ENCODE results near the gene TNFRSF6B.

Gene TNFRSF6B

DNA sequence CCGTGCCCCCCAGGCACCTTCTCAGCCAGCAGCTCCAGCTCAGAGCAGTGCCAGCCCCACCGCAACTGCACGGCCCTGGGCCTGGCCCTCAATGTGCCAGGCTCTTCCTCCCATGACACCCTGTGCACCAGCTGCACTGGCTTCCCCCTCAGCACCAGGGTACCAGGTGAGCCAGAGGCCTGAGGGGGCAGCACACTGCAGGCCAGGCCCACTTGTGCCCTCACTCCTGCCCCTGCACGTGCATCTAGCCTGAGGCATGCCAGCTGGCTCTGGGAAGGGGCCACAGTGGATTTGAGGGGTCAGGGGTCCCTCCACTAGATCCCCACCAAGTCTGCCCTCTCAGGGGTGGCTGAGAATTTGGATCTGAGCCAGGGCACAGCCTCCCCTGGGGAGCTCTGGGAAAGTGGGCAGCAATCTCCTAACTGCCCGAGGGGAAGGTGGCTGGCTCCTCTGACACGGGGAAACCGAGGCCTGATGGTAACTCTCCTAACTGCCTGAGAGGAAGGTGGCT, 960 bp downstream of the TNFRSF6B start:
- ATAC-seq (ENCODE audit: low read depth): peak; percentile 14
- Histone ChIP-seq H3K36me3 (ENCODE audit: low read depth) (peaks cover 49% of the 10 kb centered on the region), H3K9me3 (ENCODE audit: severe bottlenecking) (no peaks in the 10 kb centered on the region), H3K27ac (ENCODE audit: poor library complexity, severe bottlenecking) (peak overlapping the region; percentile 96), H3K27me3 (ENCODE audit: insufficient read depth, poor library complexity, severe bottlenecking) (no peaks in the 10 kb centered on the region), H3K4me1 (ENCODE audit: insufficient read depth, poor library complexity, severe bottlenecking) (peaks cover 32% of the 10 kb centered on the region), H3K4me3 (ENCODE audit: severe bottlenecking) (peak overlapping the region; percentile 44)
- TF ChIP-seq, protein P1, sequence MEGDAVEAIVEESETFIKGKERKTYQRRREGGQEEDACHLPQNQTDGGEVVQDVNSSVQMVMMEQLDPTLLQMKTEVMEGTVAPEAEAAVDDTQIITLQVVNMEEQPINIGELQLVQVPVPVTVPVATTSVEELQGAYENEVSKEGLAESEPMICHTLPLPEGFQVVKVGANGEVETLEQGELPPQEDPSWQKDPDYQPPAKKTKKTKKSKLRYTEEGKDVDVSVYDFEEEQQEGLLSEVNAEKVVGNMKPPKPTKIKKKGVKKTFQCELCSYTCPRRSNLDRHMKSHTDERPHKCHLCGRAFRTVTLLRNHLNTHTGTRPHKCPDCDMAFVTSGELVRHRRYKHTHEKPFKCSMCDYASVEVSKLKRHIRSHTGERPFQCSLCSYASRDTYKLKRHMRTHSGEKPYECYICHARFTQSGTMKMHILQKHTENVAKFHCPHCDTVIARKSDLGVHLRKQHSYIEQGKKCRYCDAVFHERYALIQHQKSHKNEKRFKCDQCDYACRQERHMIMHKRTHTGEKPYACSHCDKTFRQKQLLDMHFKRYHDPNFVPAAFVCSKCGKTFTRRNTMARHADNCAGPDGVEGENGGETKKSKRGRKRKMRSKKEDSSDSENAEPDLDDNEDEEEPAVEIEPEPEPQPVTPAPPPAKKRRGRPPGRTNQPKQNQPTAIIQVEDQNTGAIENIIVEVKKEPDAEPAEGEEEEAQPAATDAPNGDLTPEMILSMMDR (IDR thresholded peaks at IDR 0.05; ENCODE audit: poor library complexity, severe bottlenecking): peak; percentile 28
- DNase-seq (ENCODE audit: low spot score): peak; percentile 88

GRCh38 chr20:63697868-63698545, 1.6 kb downstream of the TNFRSF6B start:
- H3K4me1 ChIP-seq (ENCODE audit: insufficient read depth, poor library complexity, severe bottlenecking): peaks cover 32% of the 10 kb centered on the region
- H3K27me3 ChIP-seq (ENCODE audit: insufficient read depth, poor library complexity, severe bottlenecking): no peaks in the 10 kb centered on the region
- H3K4me3 ChIP-seq (ENCODE audit: severe bottlenecking): peak overlapping the region; percentile 44
- ATAC-seq (ENCODE audit: low read depth) (no peak), DNase-seq (ENCODE audit: low spot score) (peak; percentile 89)
- no peaks in the 10 kb centered on the region for H3K9me3 ChIP-seq (ENCODE audit: severe bottlenecking)
- H3K36me3 ChIP-seq (ENCODE audit: low read depth): peaks cover 49% of the 10 kb centered on the region
- TF ChIP-seq, protein P1 (IDR thresholded peaks at IDR 0.05; ENCODE audit: poor library complexity, severe bottlenecking): no peak
- peak overlapping the region; percentile 96 for H3K27ac ChIP-seq (ENCODE audit: poor library complexity, severe bottlenecking)

DNA sequence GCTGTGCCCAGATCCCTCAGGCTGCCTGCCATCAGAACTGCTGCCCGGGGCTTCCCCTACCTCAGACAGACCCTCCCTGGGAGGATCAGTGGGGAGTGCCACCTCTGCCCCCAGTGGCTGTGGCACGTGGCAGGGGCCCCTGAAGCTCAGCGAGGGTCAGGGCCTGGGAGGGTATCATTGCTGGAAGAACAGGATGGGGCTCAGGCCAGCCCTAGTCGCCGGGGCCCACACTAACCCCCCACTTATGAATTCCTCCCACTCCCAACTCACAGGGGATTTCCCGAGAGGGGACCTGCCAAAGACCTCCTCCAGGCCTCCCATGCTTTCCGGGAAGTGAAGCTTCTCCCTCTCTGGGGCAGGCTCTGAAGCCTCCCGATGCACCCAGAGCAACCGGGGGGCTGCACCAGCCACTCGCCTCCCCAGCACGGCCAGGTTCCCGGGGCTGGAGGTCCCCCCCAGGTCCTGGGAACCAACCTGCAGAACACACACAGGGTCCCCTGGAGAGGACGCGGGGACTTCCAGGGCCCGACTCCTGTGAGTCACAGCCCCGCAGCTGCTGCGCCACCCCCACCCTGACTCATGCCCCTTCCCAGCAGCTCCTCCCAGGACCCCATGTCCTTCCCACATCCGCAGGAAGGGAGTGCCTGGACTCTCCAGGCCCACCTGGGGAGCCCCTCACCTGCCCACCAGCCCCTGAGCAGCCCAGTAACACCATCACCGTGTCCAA, 2.5 kb downstream of the TNFRSF6B start:
- Histone ChIP-seq H3K4me3 (ENCODE audit: severe bottlenecking) (peak overlapping the region; percentile 44), H3K9me3 (ENCODE audit: severe bottlenecking) (no peaks in the 10 kb centered on the region), H3K27me3 (ENCODE audit: insufficient read depth, poor library complexity, severe bottlenecking) (no peaks in the 10 kb centered on the region), H3K4me1 (ENCODE audit: insufficient read depth, poor library complexity, severe bottlenecking) (peaks cover 32% of the 10 kb centered on the region), H3K36me3 (ENCODE audit: low read depth) (peaks cover 46% of the 10 kb centered on the region), H3K27ac (ENCODE audit: poor library complexity, severe bottlenecking) (peak overlapping the region; percentile 96)
- DNase-seq (ENCODE audit: low spot score) (peak; percentile 100), ATAC-seq (ENCODE audit: low read depth) (peak; percentile 50)
- TF ChIP-seq, protein P1 (IDR thresholded peaks at IDR 0.05; ENCODE audit: poor library complexity, severe bottlenecking): no peak

DNA sequence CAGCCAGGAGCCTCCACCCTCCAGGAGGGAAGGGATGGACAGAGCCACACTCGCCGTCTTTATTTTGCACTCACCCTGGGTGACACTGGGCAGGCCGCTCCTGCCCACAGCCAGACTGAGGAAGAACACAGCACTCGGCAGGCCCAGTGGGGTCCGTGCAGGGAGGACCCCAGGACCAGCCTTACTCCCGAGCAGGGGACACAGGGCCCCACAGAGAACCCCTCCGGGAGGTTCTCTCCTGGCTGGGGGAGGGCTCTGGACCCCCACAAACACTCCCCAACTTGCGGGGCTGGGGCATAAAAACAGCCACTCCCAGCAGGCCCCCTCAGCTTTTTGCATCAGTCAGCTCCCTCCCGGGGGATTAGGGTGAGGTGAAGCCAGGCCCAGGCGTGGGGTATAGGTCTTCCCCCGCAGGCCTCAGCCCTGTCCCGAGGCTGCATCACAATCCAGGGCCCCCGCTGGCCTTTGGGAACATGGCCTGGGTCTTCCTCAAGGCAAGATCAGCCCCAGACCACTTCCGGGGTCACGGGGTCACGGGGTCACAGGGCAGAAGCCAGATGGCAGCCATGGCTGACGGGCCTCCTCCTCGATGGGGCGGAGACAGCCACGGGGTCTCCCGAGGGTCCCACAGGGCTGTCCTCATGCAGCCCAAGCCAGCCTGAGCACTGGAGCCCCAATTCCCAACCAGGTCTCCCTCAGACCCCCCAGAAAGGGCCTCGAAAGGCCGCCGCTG, 3.2 kb downstream of the TNFRSF6B start:
- DNase-seq (ENCODE audit: low spot score): peak; percentile 85
- Histone ChIP-seq H3K4me1 (ENCODE audit: insufficient read depth, poor library complexity, severe bottlenecking) (peaks cover 32% of the 10 kb centered on the region), H3K27ac (ENCODE audit: poor library complexity, severe bottlenecking) (peak overlapping the region; percentile 96), H3K36me3 (ENCODE audit: low read depth) (peaks cover 44% of the 10 kb centered on the region), H3K9me3 (ENCODE audit: severe bottlenecking) (no peaks in the 10 kb centered on the region), H3K4me3 (ENCODE audit: severe bottlenecking) (no peak overlapping the region), H3K27me3 (ENCODE audit: insufficient read depth, poor library complexity, severe bottlenecking) (no peaks in the 10 kb centered on the region)
- ATAC-seq (ENCODE audit: low read depth): no peak
- TF ChIP-seq, protein P1 (IDR thresholded peaks at IDR 0.05; ENCODE audit: poor library complexity, severe bottlenecking): no peak
